Urothelium cell line (cell line): ENCODE data around the gene RASSF4.

Experiments used
- DNase-seq: peaks from one replicate; pipeline ENCODE4 v3.0.0; 2011; ENCODE audit warnings: low spot score, mixed read lengths
- FAIRE-seq: peaks from 2 replicates; lab custom pipeline; 2011; peaks lifted over from hg19 to GRCh38; lab: Jason Lieb, UNC

The RASSF4 gene

DNA sequence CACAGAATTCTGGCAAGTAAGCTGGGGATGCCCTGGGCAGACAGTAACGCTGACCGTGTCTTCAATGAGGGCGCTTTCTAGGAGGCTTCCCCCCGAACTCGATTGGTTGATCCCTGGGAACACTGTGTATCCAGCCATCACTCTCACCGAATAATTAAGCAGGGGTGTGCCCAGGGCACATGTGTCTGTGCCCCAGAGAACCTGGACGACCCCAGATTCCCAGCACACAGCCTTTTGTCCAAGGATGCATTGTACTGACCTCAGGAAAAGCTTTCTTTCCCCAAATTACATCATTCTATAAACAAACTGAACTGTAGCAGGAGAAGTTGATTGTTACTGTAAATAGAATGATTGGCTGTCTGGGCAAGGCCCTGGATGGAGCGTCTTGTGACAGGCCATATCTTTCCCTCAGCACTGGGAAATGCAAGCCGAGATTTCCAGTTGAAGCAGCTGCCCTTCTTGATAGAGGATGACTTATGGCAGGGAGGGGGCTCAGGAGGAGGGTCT lies 25.6 kb downstream of the RASSF4 start:
- DNase-seq (no peak), FAIRE-seq (no peak)

DNA sequence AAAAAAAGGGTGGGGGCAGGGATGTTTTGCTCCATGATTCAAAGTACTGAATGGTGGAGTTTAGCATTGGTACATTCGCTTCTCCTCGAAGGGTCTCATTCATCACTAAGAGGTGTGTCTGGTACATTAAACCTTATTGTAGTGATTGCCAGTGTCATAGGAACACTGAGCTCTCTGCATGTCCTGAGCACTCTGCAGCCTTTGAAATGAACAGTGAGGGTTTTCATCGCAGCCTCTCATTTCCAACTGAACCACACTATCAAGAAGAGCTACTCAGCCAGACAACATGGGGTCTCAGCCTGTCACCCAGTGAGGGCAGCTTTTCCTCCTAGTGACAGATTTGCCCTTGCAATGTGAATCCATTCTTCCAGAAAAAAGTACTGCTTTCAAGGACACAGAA lies 26.6 kb downstream of the RASSF4 start:
- FAIRE-seq = no peak
- DNase-seq = no peak

DNA sequence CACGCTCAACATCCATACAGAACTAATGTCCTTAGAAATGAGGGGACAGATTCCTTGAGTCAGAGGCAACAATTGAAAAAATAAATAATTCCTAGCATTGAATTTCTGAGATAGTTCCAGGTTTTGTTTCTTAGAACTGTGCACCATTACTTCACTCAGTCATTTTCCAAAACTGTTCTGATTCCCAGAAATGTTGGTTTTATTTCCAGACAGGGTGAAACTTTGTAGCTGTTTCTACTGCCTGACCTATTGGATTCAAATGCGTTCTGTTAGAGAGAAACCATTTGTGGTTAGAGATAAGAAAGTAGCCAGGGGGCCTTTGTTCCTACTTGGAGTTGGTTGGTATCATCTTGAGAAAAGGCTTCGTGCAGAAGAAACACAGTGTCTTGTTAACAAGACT lies 27.1 kb downstream of the RASSF4 start:
- no peak for FAIRE-seq

DNA sequence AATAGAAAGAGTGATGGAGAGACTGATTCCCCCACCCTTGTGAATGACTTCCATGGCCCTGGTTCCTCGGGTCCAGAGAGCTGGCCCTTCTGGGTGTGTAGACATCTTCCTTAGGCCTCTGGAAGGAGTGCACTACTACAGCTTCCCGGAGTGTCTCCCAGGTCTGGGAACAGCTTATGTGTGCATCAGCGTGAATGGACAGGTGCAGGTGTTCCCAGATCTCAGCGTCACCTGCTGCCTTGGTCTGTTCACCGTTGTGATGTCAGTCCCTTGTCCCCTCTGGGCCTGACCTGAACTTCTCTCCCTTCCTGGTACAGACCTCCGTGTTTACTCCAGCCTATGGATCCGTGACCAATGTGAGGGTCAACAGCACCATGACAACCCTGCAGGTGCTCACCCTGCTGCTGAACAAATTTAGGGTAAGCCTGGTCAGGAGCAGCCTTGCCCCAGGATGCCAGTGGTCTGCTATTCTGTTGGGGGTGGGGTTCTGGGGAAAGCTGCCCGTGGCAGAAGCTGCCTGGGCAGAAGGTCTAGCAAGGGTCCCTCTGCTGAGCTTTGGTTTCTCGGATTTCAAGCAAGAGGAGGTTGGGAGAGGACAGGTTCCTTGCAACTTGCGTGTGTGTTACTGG lies 29.5 kb downstream of the RASSF4 start:
- no peak for FAIRE-seq
- DNase-seq = no peak

More for the DNA sequence above, 27.1 kb downstream of the RASSF4 start:
- no peak for DNase-seq

DNA sequence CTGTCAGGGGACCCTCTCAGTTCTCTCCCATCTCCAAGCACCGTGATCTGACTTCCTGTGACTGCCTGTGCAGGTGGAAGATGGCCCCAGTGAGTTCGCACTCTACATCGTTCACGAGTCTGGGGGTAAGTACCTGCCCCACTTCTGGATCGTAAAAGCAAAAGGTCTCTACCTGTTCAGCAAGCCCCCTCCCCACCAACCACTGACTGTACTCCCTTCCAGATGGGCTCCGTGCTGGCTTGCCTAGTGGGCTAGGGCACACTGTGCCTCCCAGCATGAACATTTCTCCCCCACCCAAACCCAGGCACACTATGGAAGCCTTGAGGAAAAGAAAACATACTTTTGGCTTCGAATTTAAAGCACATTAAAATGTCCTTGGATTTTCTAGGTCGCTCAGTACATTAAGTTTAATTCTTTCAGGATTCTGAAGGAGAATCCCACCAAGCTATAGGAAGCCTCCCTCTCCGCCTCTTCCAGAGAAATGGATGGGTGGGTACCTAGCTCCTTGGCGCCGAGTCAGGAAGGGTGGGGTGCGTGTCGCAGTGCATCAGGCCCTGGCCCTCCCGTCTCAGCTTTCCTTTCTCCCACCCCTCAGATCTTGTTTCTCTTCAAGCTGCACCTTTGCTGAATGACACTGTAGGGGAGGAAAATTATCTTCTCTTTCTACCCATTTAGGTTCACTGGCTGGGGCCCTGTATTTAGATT lies 30.1 kb downstream of the RASSF4 start:
- FAIRE-seq = no peak
- no peak for DNase-seq

DNA sequence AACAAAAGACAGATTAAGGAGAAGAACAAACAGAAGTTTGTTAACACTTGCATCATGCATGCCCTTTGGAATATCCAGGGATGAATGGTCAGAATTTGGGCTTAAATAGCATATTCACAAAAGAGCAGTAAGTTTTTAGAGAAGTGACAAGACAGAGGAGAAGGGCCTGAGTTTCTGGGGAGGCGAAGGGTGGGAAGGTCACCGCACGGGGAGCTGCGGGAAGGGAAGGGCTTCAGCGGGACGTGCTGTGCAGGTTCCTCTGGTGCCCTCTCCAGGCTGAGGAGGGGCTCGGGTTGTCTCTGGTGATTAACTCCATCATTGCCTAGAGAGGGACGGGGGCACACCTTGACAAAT lies 30.7 kb downstream of the RASSF4 start:
- no peak for DNase-seq
- FAIRE-seq = no peak

DNA sequence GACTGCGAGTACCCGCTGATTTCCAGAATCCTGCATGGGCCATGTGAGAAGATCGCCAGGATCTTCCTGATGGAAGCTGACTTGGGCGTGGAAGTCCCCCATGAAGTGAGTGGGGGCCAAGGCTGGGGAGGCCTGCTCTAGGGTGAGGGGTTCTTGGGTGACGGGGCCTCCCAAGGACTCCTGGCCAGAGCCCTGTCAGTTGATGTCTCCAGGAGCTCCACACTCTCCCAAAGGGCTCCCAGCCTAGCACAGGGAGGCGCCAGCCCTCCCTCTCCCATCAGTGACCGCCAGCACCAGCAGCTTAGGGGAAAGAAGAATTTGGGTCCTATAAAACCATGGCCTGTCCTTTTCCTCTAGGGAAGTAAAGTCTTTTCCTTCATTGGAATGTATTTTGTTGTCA lies 31.4 kb downstream of the RASSF4 start:
- no peak for DNase-seq
- FAIRE-seq = no peak

DNA sequence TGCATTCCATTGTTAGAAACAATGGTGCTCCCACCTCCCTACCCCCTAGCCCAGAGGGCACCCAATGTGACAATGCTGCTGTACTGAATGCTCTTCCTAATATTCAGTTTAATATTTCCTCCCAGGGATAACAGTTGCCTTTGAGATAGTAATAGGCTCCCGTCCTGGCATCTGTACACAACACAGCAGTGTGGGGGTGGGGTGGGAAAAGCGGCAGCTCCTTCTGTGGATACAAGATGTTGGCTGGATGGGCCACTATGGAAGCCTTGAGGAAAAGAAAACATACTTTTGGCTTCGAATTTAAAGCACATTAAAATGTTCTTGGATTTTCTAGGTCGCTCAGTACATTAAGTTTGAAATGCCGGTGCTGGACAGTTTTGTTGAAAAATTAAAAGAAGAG lies 32.0 kb downstream of the RASSF4 start:
- FAIRE-seq = no peak
- no peak for DNase-seq

DNA sequence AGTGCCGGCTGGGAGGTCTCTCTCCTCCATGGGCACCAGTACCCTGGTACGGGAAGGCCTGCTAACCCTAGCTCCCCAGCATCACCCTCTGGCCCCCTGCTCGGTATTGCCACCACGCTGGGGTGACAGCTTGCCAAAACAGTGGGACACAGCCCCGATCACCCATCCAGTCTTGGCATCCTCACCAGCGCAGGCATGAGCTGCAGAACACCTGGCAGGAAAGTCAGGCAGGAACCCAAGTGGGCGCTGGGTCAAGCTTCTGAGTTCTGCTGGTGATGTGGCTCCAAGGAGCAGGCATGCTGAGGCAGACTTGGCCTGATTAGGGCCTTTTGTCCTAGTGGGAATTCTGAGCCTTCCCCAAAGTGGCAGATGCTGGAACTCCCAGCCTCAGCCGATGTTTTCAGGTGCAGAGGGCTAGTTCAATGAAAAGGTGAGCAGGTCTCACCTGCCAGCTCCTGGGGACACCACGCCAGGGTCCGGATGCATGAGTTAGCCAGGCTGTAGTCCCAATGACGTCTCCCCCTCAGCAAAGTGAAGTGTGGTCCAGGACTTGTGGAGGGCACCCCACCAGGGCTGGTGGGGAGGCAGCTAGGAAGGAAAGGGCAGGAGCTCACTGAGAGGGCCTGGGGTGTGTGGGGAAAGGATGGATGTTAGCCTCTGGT lies 32.6 kb downstream of the RASSF4 start:
- DNase-seq (no peak), FAIRE-seq (no peak)

DNA sequence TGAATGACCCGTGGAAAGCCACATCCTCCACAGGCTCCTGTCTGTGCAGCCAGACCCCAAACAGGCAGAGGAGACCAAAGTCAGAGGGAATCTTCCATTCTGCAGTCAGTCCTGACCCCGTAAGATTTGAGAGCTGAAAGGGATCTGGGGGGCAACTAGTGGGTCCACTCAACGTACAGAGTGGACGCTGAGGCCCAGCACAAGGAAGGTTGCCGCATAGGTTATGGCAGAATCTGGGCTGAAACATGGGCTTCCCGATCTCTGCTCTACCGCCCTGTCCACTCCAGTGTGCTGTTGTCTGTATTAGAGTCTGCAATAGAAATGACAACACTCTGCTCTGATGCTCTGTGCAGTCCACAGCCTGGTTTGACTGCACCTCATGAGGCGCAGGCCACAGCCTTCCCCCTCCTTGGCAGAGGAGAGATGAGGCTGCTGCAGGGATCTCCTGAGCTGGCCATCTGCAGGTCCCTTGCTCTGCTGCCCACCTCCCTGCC lies 33.2 kb downstream of the RASSF4 start:
- DNase-seq (no peak), FAIRE-seq (no peak)

DNA sequence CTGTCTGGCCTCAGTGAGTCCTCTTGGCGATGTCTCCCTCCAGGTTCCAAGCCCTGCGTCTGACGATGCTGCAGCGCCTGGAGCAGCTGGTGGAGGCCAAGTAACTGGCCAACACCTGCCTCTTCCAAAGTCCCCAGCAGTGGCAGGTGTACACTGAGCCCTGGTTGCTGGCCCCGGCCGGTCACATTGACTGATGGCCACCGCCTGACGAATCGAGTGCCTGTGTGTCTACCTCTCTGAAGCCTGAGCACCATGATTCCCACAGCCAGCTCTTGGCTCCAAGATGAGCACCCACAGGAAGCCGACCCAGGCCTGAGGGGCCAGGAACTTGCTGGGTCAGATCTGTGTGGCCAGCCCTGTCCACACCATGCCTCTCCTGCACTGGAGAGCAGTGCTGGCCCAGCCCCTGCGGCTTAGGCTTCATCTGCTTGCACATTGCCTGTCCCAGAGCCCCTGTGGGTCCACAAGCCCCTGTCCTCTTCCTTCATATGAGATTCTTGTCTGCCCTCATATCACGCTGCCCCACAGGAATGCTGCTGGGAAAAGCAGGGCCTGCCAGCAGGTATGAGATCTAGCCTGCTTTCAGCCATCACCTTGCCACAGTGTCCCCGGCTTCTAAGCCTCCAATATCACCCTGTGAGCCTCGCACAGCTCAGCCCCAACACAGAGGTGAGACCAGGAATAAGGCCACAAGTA lies 33.8 kb downstream of the RASSF4 start:
- DNase-seq (no peak), FAIRE-seq (no peak)

DNA sequence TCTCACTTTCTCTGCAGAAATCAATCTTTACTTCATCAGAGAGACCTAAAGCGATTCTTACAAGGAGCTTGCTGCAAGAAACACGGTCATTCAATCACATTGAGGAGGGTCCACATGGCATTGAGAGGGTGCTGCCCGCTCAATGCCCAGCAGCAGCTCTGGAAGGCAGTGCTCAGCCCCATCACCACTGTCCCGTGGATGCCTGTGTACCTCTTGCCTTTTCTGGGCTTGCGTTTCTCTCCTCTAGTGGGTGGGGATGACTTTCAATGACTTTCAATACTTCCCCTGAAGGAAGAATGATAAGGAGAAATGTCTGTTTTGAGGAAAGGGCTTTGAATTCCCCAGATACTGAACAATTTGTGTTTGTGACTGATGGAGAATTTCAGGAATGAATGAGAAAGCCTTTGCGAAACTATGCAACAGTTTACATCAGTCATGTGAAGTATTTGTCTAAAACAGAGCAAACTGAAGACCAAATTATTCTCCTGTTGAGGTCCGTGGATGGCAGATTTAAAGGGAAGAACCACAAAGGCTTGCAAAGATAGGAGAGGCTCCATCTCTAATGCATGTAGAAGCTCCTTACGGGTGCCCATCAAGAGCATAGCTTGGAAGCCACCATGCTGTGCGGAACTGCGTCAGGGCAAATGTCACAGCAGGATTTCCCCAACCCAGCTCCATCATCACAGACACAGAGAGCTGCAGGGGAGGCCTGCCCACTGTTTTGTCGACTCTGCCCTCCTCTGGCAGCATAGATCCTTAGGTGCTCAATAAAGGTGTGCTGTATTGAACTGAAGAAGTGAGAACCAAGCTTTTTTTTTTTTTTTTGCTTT lies 34.5 kb downstream of the RASSF4 start:
- DNase-seq = no peak
- no peak for FAIRE-seq

DNA sequence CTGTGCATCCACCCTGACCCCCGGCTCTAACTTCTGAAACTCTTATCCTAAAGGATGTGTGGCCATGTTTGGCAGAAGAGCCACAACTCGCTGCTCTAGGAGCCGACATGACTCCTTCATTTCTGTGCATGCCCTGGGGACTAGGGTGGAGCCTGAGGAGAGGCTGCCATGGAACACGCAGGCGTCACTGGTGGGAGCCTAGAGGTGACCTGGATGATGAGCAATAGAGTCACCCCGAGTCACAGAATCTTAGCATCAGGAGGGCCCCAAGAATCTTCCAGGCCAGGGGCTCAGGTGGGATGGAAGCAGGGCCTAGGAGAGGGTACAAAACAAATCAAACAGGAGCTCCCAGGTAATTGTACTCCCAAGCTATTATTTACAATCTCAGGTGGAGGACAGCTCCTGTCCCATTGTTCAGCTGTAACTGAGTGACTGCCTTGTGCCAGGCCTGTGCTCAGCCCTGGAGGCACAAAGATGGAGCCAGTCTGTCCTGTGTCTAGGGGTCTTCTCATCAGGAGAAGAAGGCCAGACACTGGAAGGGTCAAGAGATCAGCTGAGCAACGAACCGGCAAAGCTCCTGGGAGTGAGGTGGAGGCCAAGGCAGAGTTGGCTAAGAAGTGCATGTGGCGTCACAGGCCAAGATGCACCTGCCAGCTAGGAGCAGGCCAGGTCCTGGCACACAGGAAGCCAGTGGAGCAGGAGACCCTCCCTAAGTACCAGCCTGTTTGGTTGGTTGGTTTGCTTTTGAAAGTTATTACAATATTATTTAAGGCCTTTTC lies 35.3 kb downstream of the RASSF4 start:
- DNase-seq (no peak), FAIRE-seq (no peak)

DNA sequence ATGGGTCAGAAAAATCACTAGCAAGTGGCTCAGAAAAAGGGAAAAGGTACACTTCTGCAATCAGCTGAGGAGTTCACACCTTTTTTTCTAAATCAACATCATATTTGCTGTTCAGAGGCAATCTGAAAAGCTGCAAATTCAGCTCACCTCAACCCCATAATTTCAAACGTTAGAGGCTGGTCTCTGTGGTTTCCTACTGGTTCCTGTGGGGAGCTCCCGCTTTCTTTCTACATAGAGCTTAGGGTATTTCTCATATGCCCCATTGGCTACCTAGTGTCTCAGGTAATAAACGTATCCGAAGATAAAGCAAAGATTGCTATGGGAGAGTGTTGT lies 35.9 kb downstream of the RASSF4 start:
- FAIRE-seq (no peak), DNase-seq (no peak)

DNA sequence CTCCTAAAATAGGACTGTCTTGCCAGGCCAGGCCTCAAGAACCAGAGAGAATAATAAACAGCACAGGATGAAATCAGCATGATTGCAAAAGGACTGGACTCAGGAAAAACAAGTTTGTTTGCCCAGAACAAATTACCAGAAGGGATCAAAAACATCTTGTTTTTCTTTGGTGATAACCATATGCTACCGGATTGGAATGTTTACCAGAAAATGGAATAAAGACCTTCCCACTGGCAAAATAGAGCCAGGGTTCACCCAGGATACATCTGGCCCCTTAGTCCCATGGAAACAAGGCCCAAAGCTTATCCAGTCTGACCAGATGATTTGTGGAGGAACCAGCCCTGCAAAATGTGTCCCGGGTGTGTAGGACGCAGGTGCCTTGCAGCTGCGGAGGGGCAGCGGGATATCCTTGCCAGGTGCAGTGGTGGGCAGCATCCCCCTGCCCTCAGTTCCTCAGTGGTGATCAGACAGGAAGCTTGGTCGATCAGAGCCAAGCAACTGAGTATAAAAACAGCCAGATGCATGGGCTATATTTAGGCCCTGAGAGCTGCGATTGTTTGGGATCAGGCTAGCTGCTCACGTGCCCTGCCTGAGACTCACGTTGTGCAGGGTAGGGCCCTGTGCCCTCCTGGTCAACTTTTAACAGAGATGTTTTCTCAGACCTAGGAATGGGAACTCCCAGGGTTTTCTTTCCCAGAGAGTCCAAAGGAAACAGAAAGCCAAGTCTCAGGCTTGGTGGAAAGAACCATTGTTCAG lies 36.5 kb downstream of the RASSF4 start:
- no peak for DNase-seq
- FAIRE-seq = no peak

DNA sequence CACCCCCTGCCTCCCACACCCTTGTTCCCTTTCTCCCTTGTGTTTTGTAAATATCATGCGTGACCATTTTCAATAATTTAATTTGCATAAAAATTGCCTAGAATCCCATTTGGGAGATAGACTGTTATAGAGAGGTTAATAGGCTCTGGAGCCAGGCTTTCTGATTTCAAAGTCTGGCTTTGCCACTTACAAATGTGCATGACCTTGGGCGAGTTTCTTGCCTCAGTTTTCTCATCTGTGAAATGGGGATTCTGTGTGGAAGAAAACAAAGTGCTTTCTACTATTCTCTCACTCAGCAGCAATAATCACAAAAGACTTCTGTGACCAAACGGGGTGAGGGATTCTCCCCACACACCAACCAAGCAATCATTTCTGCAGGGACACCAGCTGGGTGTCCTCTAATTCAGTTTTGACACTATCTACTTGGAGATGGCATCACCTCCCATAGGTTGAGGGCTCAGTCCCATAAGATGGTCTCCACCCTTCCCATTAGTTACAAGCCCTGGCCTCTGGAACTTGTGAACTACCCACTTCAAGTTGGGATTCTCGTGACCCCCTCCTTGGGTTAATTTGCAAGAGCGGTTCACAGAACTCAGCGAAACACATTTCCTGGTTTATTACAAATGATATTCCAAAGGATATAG lies 37.6 kb downstream of the RASSF4 start:
- DNase-seq = no peak
- no peak for FAIRE-seq

DNA sequence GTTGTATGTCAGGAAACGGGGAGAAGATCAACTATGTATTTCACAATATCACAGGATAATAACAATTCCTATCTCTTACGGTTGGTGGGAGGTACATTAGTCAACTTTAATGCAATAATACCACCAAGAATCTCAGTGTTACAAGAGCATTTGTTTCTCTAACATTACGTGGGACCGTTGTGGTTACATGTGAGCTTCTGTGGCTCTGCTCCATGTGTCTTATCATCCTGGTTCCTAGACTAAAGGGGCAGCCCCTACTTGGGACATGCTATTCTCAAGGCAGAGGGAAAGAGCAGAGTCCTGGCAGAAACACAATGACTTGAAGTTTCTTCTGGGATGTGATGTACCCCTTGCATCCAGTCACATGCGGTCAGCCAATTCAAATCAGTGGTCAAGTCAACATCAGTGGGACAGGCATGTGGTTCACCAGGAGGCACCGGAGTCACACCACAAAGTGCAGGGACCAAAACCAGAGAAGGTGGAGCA lies 38.6 kb downstream of the RASSF4 start:
- no peak for FAIRE-seq

DNA sequence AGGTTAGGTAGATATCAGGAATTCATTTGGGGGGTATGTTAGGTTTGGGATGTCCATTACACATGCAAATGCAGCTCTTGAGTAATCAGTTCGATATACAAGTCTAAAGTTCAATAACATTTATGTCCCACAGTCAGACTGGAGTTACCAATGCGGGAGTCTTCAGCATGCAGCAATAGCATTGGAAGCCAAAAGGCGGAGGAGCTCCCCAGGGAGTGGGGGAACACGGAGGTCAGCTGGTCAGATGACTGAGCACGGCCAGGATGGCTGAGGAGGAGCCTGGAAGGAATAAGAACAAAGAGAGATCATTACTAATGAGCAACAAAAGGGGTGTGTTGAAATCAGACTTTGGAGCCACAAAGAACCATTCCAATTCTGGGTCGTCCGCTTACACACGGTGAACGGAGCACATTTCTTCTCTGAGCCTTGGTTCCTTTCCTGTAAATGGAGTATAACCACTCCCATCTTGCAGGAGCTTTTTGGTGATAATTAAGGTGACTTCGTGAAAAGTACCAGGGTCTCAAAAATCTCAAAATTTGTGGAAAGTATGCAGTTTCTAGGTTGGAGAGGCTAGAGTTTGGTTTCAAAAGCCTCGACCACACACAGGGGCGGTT lies 40.6 kb downstream of the RASSF4 start:
- DNase-seq (no peak), FAIRE-seq (no peak)

More for the DNA sequence above, 38.6 kb downstream of the RASSF4 start:
- no peak for DNase-seq
